GM04504 (cell line): ENCODE data around the gene HERPUD1.
"Not testable (repeated sequence)": the region's sequence is repeated elsewhere in the genome, so short reads cannot be mapped to it uniquely, and the experiment has no call there.

Source experiments
- DNase-seq: peaks from one replicate; pipeline ENCODE4 v3.0.0-alpha.2; 2012; ENCODE audit warnings: low read depth

HERPUD1 gene

GRCh38 chr16:56980792-56981724 is 49.1 kb downstream of the HERPUD1 start:
- DNase-seq: no peak

GRCh38 chr16:56981729-56982271 is 49.9 kb downstream of the HERPUD1 start:
- no peak for DNase-seq

GRCh38 chr16:56982695-56983094 is 50.8 kb downstream of the HERPUD1 start:
- no peak for DNase-seq

GRCh38 chr16:56983211-56983751 is 51.3 kb downstream of the HERPUD1 start:
- no peak for DNase-seq

- DNase-seq: no peak
Measured at GRCh38 chr16:56984639-56985038, 52.7 kb downstream of the HERPUD1 start.

- DNase-seq: peak; percentile 75
Measured at GRCh38 chr16:56985288-56985961, 53.5 kb downstream of the HERPUD1 start.

- no peak for DNase-seq
Measured at GRCh38 chr16:56985962-56986360, 54.0 kb downstream of the HERPUD1 start.

GRCh38 chr16:56986361-56986760 is 54.4 kb downstream of the HERPUD1 start:
- DNase-seq: no peak

GRCh38 chr16:56986908-56987307 is 55.0 kb downstream of the HERPUD1 start:
- not testable (repeated sequence) for DNase-seq

GRCh38 chr16:56987692-56988091 is 55.8 kb downstream of the HERPUD1 start:
- no peak for DNase-seq

GRCh38 chr16:56988161-56988947 is 56.4 kb downstream of the HERPUD1 start:
- DNase-seq: no peak

GRCh38 chr16:56988948-56989945 is 57.3 kb downstream of the HERPUD1 start, which contains the start of gene NLRC5:
NLRC5 (plus strand) TSS chr16:56989557; CDS start chr16:57020713, 31,156 bp downstream.
- DNase-seq: peak; percentile 62

- DNase-seq: no peak
Measured at GRCh38 chr16:56989988-56990387, 58.0 kb downstream of the HERPUD1 start.

- no peak for DNase-seq
Measured at GRCh38 chr16:56990407-56991286, 58.7 kb downstream of the HERPUD1 start.

GRCh38 chr16:56992431-56992830 is 60.5 kb downstream of the HERPUD1 start:
- not testable (repeated sequence) for DNase-seq

- DNase-seq: no peak
Measured at GRCh38 chr16:56993204-56993603, 61.3 kb downstream of the HERPUD1 start.

- DNase-seq: no peak
Measured at GRCh38 chr16:56994311-56994710, 62.4 kb downstream of the HERPUD1 start.
